ENCODE results near the gene HIC1. TPM values are rescaled to one million over a fixed set of nuclear protein-coding genes. Genes with fewer than 3 reads are reported as not detected.

The HIC1 gene
- total and polyA plus RNA-seq, 2 donors (not counting 1 experiment from before 2014, with no cell fraction given): 11.3 to 29.1 TPM

- Histone ChIP-seq H4K20me1 (ENCODE audit: control insufficient read depth, extremely low read depth, insufficient read depth, low read length) (no peaks in the 10 kb centered on the region), H3K27me3 (ENCODE audit: control insufficient read depth, insufficient read depth, low read length) (peaks cover 5% of the 10 kb centered on the region), H3K4me1 (ENCODE audit: control insufficient read depth, extremely low read depth, insufficient read depth, low read length) (peaks cover 22% of the 10 kb centered on the region), H3K36me3 (ENCODE audit: control insufficient read depth, insufficient read depth, low read length) (no peaks in the 10 kb centered on the region), H2AFZ (ENCODE audit: low read length) (no peak overlapping the region), H3K9ac (ENCODE audit: insufficient read depth, low read length) (no peak overlapping the region), H3K4me3 (replicated peaks in 1 of 4; ENCODE audit: control extremely low read depth in 1 of 4, insufficient read depth in 1 of 4, low read depth in 3 of 4, low read length in 4 of 4) (no peak overlapping the region), H3K4me2 (ENCODE audit: extremely low read depth, insufficient read depth, low read length) (no peak overlapping the region), H3K79me2 (ENCODE audit: control insufficient read depth, insufficient read depth, low read length) (peaks cover 6% of the 10 kb centered on the region), H3K27ac (ENCODE audit: insufficient read depth, low read length) (no peak overlapping the region), H3K9me3 (ENCODE audit: control insufficient read depth, insufficient read depth, low read depth, low read length) (no peaks in the 10 kb centered on the region)
- DNase-seq (ENCODE audit: low read depth in 2 of 2): no peak
- TF ChIP-seq EZH2 (IDR thresholded peaks at IDR 0.05; ENCODE audit: low read length, missing control alignments) (no peak), CTCF (conservative IDR thresholded peaks at IDR 0.05 in 1 of 2, IDR thresholded peaks at IDR 0.05 in 1 of 2; ENCODE audit: low read depth in 1 of 2, low read length in 2 of 2) (no peak)
These were observed 26.2 kb upstream of the HIC1 start for GRCh38 chr17:2028737-2029136.

- H3K9ac ChIP-seq (ENCODE audit: insufficient read depth, low read length): peak within 1 kb of the TSS; percentile 87
- H3K36me3 ChIP-seq (ENCODE audit: control insufficient read depth, insufficient read depth, low read length): no peaks in the 10 kb centered on the region
- H2AFZ ChIP-seq (ENCODE audit: low read length): peak within 1 kb of the TSS; percentile 70
- H3K4me3 ChIP-seq (replicated peaks in 1 of 4; ENCODE audit: control extremely low read depth in 1 of 4, insufficient read depth in 1 of 4, low read depth in 3 of 4, low read length in 4 of 4): peak within 1 kb of the TSS; percentile 83 to 98 (median 96)
- no peaks in the 10 kb centered on the region for H3K9me3 ChIP-seq (ENCODE audit: control insufficient read depth, insufficient read depth, low read depth, low read length)
- H3K4me2 ChIP-seq (ENCODE audit: extremely low read depth, insufficient read depth, low read length): peak within 1 kb of the TSS; percentile 98
- peaks cover 6% of the 10 kb centered on the region for H3K79me2 ChIP-seq (ENCODE audit: control insufficient read depth, insufficient read depth, low read length)
- peaks cover 28% of the 10 kb centered on the region for H3K4me1 ChIP-seq (ENCODE audit: control insufficient read depth, extremely low read depth, insufficient read depth, low read length)
- peak within 1 kb of the TSS; percentile 82 for H3K27ac ChIP-seq (ENCODE audit: insufficient read depth, low read length)
- no peaks in the 10 kb centered on the region for H3K27me3 ChIP-seq (ENCODE audit: control insufficient read depth, insufficient read depth, low read length)
- DNase-seq (ENCODE audit: low read depth in 2 of 2): peak; percentile 90 to 91
- no peak for TF ChIP-seq CTCF (conservative IDR thresholded peaks at IDR 0.05 in 1 of 2, IDR thresholded peaks at IDR 0.05 in 1 of 2; ENCODE audit: low read depth in 1 of 2, low read length in 2 of 2)
- TF ChIP-seq EZH2 (IDR thresholded peaks at IDR 0.05; ENCODE audit: low read length, missing control alignments): no peak
- H4K20me1 ChIP-seq (ENCODE audit: control insufficient read depth, extremely low read depth, insufficient read depth, low read length): no peaks in the 10 kb centered on the region
These were observed 24.8 kb upstream of the HIC1 start, which contains the start of gene DPH1 for GRCh38 chr17:2029911-2030778. Gene DPH1, plus strand, starts transcription at chr17:2030153. Its CDS starts 17 bp downstream, at chr17:2030170.

GRCh38 chr17:2030779-2031163 is 24.1 kb upstream of the HIC1 start:
- peaks cover 23% of the 10 kb centered on the region for H3K4me1 ChIP-seq (ENCODE audit: control insufficient read depth, extremely low read depth, insufficient read depth, low read length)
- peak overlapping the region; percentile 98 for H3K4me2 ChIP-seq (ENCODE audit: extremely low read depth, insufficient read depth, low read length)
- no peak overlapping the region for H2AFZ ChIP-seq (ENCODE audit: low read length)
- H3K36me3 ChIP-seq (ENCODE audit: control insufficient read depth, insufficient read depth, low read length): peaks cover 2% of the 10 kb centered on the region
- peak overlapping the region; percentile 83 to 98 (median 96) for H3K4me3 ChIP-seq (replicated peaks in 1 of 4; ENCODE audit: control extremely low read depth in 1 of 4, insufficient read depth in 1 of 4, low read depth in 3 of 4, low read length in 4 of 4)
- peak; percentile 65 to 75 for TF ChIP-seq CTCF (conservative IDR thresholded peaks at IDR 0.05 in 1 of 2, IDR thresholded peaks at IDR 0.05 in 1 of 2; ENCODE audit: low read depth in 1 of 2, low read length in 2 of 2)
- no peak for TF ChIP-seq EZH2 (IDR thresholded peaks at IDR 0.05; ENCODE audit: low read length, missing control alignments)
- H3K27ac ChIP-seq (ENCODE audit: insufficient read depth, low read length): peak overlapping the region; percentile 82
- DNase-seq (ENCODE audit: low read depth in 2 of 2): no peak
- no peaks in the 10 kb centered on the region for H3K27me3 ChIP-seq (ENCODE audit: control insufficient read depth, insufficient read depth, low read length)
- no peaks in the 10 kb centered on the region for H3K9me3 ChIP-seq (ENCODE audit: control insufficient read depth, insufficient read depth, low read depth, low read length)
- no peaks in the 10 kb centered on the region for H4K20me1 ChIP-seq (ENCODE audit: control insufficient read depth, extremely low read depth, insufficient read depth, low read length)
- peak overlapping the region; percentile 61 for H3K9ac ChIP-seq (ENCODE audit: insufficient read depth, low read length)
- peaks cover 6% of the 10 kb centered on the region for H3K79me2 ChIP-seq (ENCODE audit: control insufficient read depth, insufficient read depth, low read length)
